Activated CD8-positive, alpha-beta memory T cell treated with anti-CD3 and anti-CD28 coated beads for 48 hours (primary cell): ENCODE data around the gene GPRC5B.

Experiments
- DNase-seq, 3 experiments: peaks; one replicate each; pipeline ENCODE4 v3.0.0-alpha.2; 2020; ENCODE audit warnings: low read depth in 2 of 3, low spot score in 2 of 3

Gene GPRC5B, protein sequence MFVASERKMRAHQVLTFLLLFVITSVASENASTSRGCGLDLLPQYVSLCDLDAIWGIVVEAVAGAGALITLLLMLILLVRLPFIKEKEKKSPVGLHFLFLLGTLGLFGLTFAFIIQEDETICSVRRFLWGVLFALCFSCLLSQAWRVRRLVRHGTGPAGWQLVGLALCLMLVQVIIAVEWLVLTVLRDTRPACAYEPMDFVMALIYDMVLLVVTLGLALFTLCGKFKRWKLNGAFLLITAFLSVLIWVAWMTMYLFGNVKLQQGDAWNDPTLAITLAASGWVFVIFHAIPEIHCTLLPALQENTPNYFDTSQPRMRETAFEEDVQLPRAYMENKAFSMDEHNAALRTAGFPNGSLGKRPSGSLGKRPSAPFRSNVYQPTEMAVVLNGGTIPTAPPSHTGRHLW

DNA sequence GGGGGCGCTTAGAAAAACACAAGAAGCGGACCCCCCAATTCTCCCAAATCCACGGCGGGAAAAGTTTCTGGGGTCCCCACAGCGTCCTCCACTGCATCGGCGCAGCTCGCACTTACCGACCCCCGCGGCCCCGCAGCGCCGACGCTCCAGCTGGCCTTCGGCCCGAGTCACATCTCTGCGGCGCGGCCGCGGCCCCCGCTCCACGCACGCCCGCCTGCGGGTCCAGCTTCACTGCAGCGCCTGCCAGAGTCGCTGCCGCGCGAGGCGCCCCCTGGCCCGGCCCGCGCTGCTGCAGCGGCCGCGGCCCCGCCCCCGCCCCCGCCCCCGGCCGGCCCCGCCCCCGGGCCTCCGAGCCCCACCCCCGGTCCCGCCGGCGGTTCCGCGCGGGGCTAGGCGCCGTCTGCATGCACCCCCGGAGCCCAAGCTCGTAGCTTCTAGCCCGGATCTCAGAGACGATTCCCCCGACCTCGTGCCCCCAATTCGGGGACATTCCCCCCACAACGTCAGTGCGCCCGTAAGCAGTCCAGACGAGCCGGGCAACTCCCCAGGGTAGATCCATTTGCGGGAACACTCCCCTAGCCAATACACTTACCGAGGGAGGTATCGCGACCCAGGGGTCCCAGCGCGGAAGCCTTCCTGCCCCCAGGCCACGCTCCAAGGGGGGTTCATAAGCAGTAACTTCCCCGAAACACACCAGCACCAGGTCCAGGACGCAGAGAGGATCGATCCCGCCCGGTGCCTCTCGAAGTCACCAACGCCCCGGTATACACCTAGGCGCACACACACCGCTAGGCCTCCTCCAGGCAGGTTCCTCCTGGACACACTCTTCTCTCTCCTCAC lies at the start of gene GPRC5B:
GPRC5B (minus strand) TSS at position 238 of the 840 bp plus-strand sequence. CDS start 12,003 bp downstream, outside the sequence.
- DNase-seq, result no peak

DNA sequence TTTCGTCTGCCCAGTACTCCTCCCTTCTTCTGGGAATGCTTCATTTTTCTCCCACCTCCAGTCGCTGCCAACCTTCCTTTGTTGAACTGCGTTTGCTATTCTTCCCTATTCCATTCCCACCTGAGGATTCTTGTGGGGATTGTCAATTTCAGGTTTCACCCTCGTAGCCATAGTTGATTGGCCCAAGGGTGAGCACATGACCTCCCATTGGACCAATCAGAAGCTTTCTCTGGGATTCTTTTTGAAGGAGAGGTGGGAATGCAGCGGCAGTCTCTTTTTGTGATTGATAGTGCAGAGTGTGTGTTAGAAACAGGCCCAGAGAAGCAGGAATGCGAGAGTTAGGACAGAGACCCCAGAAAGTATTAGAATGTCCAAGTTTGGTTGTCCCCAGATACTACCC lies 49.1 kb upstream of the GPRC5B start:
- DNase-seq, result no peak

DNA sequence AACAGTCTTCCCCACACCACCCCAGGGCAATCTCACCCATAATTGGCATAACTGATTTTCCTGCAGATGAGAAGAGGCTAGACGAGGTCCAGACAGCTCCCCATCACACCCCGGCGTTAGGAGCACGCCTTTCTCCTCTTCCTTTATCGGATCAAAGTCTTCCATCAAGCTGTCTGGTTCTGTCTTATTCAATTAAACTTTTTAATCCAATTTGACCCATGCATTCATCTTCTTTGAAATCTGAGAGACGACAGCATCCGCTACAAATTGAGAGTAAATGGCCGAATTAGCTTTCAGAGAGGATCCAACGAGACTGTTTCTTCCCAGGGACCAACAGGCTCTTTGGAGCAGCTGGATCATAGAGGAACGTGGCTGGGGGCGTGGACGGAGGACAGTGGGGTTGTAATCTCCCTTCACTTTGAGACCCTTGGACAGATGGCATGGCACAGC lies 44.4 kb upstream of the GPRC5B start:
- no peak for DNase-seq

DNA sequence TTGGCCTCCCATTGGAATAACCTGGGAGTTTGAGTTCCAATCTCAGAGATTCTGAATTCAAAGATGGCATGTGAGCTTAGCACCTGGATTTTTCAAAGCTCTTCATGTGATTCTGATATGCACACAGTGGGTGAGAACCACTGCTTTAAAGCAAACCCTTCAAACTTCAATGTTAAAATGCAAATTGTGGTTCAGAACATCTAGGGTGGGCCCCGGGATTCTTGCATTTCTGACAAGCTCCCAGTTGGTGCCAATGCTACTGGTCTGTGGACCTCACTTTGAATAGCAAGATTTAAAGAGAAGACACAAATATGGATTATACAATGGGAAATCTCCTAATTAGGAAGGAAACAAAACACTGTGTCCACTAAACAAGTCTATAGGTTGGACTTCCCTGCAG lies 43.8 kb upstream of the GPRC5B start:
- DNase-seq, result no peak

DNA sequence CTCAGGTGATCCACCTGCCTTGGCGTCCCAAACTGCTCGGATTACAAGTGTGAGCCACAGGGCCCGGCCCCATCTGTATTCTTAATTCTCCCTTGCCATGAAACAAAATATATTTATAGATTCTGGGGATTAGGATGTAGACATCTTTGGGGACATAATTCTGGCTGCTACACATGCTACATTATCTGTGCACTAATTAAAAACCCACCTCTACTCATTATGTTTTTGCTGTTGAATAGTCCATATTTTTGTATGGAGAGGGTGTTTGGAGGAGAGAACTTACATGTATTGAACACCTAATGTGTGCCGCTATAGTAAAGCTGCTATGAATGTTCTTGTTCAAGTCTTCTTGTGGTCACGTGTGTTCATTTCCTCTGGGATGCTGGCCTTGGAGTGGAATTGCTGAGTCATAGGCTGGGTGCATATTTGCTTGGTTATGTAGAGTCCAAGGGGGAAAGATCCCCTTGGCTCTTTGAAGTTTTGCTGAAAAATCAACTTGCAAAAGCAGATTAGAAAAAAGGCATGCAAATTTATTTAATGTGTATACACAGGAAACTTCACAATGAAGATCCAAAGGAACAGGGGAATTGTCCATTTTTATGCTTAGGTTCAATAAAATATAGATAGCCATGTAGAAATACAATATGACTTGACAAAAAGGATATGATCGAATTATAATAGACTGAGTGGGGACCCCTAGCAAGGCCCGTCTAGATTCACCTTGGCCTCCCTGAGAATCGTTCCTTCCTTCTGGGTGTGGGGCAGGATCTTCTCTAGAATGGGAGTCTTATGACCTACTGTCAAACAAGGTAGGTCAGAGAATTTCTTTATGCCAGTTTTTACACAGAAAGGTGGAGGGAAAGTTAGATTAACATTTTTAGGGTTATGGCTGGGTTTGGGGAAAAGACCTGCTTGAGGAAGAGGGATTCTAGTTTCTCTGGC lies 42.1 kb upstream of the GPRC5B start:
- no peak for DNase-seq

DNA sequence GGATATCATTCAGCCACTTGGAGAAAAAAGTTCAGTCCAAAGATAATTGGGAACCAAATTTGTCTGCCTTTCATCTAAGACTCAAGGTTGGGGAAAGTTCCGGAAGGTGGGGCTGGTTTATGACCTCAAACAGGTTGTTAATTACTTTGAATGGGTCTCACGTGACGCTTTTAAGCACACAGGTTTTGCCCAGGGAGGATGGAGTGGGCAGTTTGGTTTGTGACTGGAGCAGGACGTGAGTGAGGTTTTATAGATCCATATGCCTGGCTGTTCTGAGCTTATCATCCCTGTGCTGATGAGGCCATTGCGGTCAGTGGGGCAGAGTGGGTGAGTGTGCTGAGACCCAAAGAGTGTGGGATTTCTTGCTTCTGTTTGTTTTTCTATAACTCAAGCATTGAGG lies 38.7 kb upstream of the GPRC5B start:
- no peak for DNase-seq

DNA sequence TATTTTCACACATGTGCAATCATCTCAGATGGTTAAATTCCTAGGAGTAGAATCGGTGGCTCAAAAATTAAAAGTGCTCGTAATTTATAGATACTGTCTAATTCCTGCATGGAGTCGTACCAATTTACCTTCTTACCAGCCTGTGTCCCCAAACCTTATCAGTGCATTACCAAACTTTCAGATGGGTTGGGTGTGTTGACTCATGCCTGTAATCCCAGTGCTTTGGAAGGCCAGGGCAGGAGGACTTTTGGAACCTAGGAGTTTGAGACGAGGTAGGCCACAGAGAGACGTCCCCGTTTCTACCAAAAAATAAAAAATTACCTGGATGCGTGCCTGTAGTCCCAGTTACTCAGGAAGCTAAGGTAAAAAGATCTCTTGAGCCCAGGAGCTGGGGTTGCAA lies 34.5 kb upstream of the GPRC5B start:
- DNase-seq, result no peak

DNA sequence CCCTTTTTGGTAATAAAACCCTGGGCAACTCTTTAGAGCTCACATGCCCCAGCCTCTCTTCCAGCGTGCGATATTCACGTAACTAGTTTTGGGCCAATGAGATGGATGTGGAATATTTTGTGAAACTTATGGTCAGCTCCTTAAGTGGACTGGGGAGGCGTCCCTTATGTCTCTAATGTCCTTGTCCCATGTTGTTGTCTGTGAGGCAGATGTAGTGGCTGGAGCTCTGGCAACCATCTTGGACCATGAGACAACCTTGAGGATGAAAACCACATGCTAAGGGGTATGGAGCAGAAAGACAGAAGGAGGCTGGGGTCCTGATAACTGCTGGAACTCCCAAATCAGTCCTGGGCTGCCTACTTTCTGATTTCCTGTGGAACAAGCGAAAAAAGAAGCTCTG lies 31.4 kb upstream of the GPRC5B start:
- no peak for DNase-seq

DNA sequence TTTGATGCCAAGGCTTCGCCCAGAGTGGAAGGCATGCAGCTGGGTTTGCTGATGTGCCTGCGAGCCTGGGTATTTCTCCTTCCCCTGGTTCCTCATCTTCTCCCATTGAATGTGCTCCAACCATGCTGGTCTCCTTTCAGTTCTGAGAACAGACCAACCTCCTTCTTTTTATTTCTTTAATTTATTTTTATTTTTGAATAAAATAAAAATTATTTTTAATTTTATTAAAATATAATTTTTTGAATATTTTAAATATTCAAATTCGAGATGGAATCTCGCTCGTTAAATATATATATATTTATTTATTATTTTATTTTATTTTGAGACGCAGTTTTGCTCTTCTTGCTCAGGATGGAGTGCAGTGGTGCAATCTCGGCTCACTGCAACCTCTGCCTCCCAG lies 30.2 kb upstream of the GPRC5B start:
- DNase-seq, result no peak

DNA sequence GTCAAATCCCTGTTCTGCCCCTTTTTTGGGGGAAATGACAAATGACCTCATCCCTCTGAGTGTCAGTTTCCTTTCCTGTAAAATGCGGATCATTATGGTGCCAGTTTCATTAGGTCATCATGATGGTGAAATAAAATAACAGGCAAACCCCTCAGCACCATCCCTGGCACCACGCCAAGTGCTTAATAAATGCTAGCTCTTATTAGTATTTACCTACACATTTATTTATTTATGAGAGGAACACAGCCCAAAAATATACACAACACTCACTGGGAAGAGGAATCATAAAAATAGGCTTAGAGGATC lies 28.6 kb upstream of the GPRC5B start:
- no peak for DNase-seq

DNA sequence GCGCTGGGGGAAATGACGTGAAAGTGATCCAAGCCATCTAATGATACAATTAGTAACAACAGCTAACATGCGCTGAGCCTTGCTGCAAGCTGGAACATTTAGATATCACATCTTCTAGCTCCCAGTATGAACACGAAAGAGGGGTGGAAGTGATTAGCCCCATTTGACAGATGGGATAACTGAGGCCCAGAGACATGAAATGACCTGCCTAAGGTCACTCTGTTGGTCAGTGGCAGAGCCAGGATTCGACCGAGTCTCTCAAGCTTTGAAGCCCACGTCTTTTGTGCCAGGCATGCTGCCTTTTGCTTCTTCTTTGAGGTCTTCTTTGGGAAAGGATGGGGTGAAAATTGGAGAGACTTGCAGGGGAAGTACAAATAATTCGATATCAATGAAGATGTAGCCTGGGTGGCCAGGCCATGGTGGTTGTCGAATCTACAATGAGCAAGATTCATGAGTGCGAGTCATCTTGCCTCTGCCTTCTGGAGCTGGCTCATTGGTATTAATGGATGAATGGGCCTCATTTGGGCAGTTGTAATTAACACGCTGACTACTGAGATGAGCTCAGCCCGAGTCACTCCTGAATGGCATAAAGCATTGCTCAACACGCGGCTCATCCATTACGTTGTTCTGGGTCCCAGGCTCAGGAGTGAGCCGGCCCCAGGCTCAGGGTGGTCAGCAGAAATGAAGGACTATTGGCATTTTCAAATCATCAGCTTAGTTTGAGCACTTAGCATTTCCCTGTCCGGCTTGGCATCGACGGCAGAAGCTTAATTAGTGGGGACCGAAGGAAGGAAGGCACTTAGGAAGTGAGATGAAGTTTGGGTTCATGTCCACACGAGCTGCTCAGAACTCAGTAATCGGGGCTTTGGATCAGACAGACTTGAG lies 28.0 kb upstream of the GPRC5B start:
- no peak for DNase-seq

DNA sequence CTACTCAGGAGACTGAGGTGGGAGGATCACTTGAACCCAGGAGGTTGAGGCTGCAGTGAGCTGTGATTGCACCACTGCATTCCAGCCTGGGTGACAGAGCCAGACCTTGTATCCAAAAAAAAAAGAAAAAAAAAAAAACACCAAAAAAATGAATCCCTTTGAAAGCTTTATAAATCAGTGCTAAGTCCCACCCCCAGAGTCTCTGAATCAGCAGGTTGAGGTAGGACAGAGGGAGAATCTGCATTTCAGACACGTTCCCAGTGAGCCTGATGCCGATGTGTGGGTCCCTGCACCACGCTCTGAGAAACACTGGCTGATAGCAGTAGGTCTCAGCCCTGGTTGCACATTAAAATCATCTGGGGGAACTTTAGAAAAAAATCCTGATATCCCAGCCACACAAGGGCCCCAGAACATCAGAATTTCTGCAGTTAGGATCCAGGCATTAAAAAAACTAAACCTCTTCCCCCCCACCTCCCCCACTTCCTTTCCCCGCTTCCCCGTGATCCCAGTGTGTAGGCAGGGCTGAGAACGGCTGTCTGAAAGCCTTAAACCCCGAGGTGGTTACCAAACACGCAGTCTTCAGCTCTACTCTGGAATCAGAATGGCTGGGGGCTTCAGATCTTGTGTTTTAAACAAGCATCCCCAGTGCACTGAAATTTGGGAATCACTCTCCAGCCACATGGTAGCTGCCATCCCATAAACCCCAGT lies 27.3 kb upstream of the GPRC5B start:
- DNase-seq, result no peak

DNA sequence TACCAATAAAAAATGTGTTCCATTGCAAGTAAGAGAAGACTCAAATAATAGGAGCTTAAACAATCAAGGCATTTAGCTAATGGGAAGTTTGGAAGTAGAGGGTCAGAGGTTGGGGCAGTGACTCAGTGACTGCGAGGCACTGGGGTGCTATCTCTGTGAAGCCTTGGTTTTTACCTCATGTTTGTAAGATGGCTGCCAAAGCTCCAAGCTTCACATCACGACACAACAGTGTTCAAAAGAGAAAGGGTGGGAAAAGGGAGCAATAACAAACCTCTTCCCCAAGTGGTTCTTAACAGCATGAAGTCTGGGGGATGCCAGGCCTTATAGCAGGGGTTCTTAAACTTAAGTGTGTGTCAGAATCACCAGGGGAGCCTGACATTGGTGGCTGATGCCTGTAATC lies 26.6 kb upstream of the GPRC5B start:
- DNase-seq, result no peak

DNA sequence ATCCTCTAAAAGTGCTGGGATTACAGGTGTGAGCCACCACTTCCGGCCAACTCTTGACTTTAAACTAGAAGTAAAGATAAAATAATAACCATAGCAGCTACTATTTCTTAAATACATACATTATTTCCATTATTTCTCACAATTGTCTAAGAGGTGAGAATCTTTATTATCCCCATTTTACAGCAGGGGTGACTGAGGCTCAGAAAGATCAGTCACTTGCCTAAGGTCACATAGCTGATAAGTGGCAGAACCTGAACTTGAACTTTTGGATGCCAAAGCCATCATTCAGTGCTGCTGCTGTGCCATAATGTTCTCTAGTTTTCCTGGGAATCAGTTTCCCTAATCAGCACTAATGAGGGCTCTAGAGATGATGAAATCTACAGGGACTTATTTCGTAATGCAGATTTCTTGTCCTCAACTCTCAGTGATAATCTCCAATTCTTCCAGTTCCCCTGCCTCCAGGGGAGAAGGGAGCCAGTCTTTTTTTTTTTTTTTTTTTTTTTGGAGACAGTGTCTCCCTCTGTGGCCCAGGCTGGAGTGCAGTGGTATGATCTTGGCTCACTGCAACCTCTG lies 25.2 kb upstream of the GPRC5B start:
- DNase-seq, result no peak

DNA sequence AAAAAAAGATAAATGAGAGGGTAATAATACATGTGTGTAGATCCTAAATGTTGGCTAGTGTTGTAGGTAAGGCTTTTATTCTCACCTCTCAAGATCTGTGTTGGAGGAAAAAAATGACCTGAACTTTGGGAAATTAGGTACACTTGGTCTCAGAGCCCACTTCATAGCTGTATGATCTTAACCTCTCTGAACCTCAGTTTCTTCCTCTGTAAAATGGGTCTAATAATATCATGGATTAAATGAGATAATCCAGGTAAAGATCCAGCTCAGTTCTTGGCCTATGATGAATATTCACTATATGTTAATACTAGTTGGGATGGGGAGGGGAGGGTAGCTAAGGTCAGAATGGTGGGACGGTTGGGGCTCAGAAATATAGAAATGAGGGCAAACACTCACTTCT lies 24.3 kb upstream of the GPRC5B start:
- DNase-seq, result no peak

DNA sequence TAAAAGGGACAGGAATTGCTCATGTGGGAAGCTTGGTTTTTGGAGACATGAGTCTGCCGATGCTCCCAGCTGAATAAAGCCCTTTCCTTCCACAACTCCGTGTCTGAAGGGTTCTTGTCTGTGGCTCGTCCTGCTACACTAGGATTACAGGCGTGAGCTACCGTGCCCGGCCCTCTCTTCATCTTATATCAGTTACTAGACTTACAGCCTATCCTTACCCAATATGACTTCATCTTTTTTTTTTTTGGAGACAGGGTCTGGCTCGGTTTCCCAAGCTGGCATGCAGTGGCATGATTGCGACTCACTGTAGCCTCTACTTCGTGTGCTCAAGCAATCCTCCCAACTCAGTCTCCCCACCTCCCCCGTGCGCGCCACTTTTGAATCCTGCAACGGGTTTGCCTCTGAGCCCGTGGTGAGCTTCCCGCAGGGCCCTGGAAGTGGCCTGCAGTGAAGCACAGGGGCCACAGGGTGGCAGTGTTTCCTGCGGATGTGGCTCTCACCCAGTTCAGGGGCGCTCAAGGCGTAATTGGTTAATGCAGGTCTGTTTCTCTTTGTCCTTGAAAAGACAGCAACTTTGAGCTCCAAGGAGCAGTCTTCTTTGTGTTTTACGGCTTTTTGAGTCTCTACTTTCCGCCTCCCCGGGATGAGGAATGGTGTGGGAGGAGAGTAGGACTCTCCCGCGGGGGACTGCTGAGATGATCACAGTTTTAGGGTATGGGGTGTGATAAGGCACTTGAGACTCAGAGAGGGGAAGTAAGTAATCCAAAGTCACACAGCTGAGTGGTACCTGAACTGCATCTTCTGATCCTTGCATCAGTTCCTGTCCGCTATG lies 22.7 kb upstream of the GPRC5B start:
- DNase-seq, result peak; percentile 42 to 50 (median 45)

DNA sequence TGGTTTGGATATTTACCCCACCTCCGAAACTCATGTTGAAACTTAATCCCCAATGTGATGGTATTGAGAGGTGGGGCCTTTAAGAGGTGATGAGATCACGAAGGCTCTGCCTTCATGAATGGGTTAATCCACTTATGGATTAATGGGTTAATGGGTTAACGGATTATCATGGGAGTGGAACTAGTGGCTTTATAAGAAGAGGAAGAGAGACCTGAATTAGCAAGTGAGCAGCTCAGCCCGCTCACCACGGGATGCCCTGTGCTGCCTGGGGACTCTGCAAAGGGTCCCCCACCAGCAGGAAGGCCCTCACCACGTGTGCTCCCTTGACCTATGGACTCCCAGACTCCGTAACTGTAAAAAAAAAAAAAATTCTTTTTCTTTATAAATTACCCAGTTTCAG lies 16.5 kb upstream of the GPRC5B start:
- DNase-seq, result no peak

DNA sequence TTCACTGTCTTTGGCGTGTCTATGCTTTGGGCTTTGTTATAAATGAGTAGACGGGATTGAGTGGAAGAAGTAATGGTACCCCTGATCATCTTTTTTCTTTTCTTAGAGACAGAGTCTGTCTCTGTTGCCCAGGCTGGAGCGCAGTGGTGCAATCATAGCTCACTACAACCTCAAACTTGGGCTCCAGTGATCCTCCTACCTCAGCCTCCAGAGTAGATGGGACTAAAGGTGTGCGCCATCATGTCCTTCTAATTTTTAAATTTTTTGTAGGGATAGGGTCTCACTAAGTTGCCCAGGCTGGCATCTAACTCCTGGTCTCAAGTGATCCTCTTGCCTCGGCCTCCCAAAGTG lies 14.9 kb upstream of the GPRC5B start:
- DNase-seq, result no peak
